Stomach (tissue), 4 donors: ENCODE results near the gene PRKAR2B.

Experiments used
- CTCF ChIP-seq, 7 experiments: fragments of 450-650 bp in 4 of 7; fragments of 200-600 bp in 3 of 7; sonication (generic) in 3 of 7; IDR thresholded peaks; one replicate each; pipeline ENCODE4 v1.5.1; 2016 to 2019; ENCODE audit warnings: antibody characterized with exemption in 7 of 7, control low read depth in 2 of 7, mild to moderate bottlenecking in 1 of 7
- POLR2A ChIP-seq, 4 donors: fragments of 450-650 bp; IDR thresholded peaks; one replicate each; pipeline ENCODE4 v1.6.1; 2016; ENCODE audit warnings: antibody characterized with exemption in 4 of 4, control low read depth in 2 of 4, mild to moderate bottlenecking in 1 of 4, moderate library complexity in 1 of 4
- POLR2AphosphoS5 ChIP-seq, 3 donors: sonication (generic); formaldehyde crosslinking; IDR thresholded peaks; one replicate each; pipeline ENCODE4 v1.6.1; 2016; ENCODE audit warnings: antibody characterized with exemption in 3 of 3

GRCh38 chr7:107138696-107139420 lies 94.4 kb downstream of the PRKAR2B start:
- TF ChIP-seq POLR2AphosphoS5 (IDR thresholded peaks at IDR 0.05) (no peak), CTCF (IDR thresholded peaks at IDR 0.05) (no peak), POLR2A (IDR thresholded peaks at IDR 0.05) (no peak)
